Pulmonary artery endothelial cell (primary cell): ENCODE results near the gene NBR1. TPM values are rescaled to one million over a fixed set of nuclear protein-coding genes. Genes with fewer than 3 reads are reported as not detected.

Experiments
- total RNA-seq: library from RNA; depleted of rRNA; stranded (reverse); fragments of >200 nt; gene quantifications from 2 replicates; pipeline ENCODE4 v1.2.3, GENCODE V29; 2014

Gene NBR1
- total RNA-seq, 1 donor from 2014 or later = 105 TPM

Other genes starting within 250 kb of the NBR1 start
- gene AARSD1, start 206.8 kb upstream of the NBR1 start, total RNA-seq = 22.2 and 29.3 TPM in 2 replicates
- 0.26 TPM in 1 of 2 replicates, not detected in the other for gene PTGES3L, start 191.1 kb upstream of the NBR1 start, total RNA-seq
- gene RUNDC1, start 190.6 kb upstream of the NBR1 start, total RNA-seq = 11.7 and 12.5 TPM in 2 replicates
- gene RPL27, start 172.8 kb upstream of the NBR1 start, total RNA-seq = 827 and 1,178 TPM in 2 replicates
- gene IFI35, start 164.4 kb upstream of the NBR1 start, total RNA-seq = 15.0 and 20.3 TPM in 2 replicates
- gene VAT1, start 148.8 kb upstream of the NBR1 start, total RNA-seq = 226 and 227 TPM in 2 replicates
- gene RND2, start 146.0 kb upstream of the NBR1 start, total RNA-seq = 0.35 and 0.46 TPM in 2 replicates
- 21.2 and 38.1 TPM in 2 replicates for gene BRCA1, start 45.9 kb upstream of the NBR1 start, total RNA-seq
- 1.6 and 2.7 TPM in 2 replicates for gene TMEM106A, start 40.7 kb downstream of the NBR1 start, total RNA-seq
- gene CCDC200, start 57.4 kb downstream of the NBR1 start, total RNA-seq = not detected in 2 replicates
- gene RNU2-1, start 62.8 kb downstream of the NBR1 start, total RNA-seq = not detected in 2 replicates
- gene ARL4D, start 227.8 kb downstream of the NBR1 start, total RNA-seq = 10.6 and 12.9 TPM in 2 replicates